GM12892 (cell line): Measurements from ENCODE around the gene C5orf24.
"Not testable (repeated sequence)": the region's sequence is repeated elsewhere in the genome, so short reads cannot be mapped to it uniquely, and the experiment has no call there.

ENCODE experiments used
- POLR2A ChIP-seq: IDR thresholded peaks from 2 replicates; pipeline ENCODE4 v1.6.1; 2011; ENCODE audit warnings: low read depth, low read length, control low read depth
- POLR2AphosphoS5 ChIP-seq: IDR thresholded peaks from 2 replicates; pipeline ENCODE4 v1.6.1; 2011; ENCODE audit warnings: low read depth, low read length, control low read depth

GRCh38 chr5:134881711-134882110, 35.9 kb downstream of the C5orf24 start:
- TF ChIP-seq POLR2A, POLR2AphosphoS5: not testable (repeated sequence)
